Ovary (tissue), 9 donors: ENCODE data around the gene INSR. TPM values are rescaled to one million over a fixed set of nuclear protein-coding genes. Genes with fewer than 3 reads are reported as not detected.

Experiments used
- DNase-seq, 5 donors: peaks; one replicate each; pipeline ENCODE4 v3.0.0-alpha.2; 2019 to 2020
- H3K27ac ChIP-seq, 2 donors: fragments of 200-600 bp; one replicate each; pipeline versions ENCODE4 v1.5.1 to v1.8.0; 2019 to 2022
- H3K27me3 ChIP-seq: fragments of 200-600 bp; one replicate; pipeline ENCODE4 v1.8.0; 2022
- H3K36me3 ChIP-seq: fragments of 200-600 bp; sonication (generic); one replicate; pipeline ENCODE4 v1.5.1; 2019
- H3K4me1 ChIP-seq: one replicate; pipeline ENCODE4 v1.8.1; 2013; ENCODE audit warnings: mild to moderate bottlenecking, moderate library complexity; ENCODE audit not compliant: insufficient read depth
- H3K4me3 ChIP-seq: fragments of 200-600 bp; sonication (generic); one replicate; pipeline ENCODE4 v1.5.1; 2017
- H3K9me3 ChIP-seq, 2 donors: fragments of 200-600 bp in 1 of 2; sonication (generic) in 1 of 2; one replicate each; pipeline versions ENCODE4 v1.5.1 to v1.8.1; 2013 to 2019; ENCODE audit warnings: mild to moderate bottlenecking in 1 of 2, moderate library complexity in 1 of 2
- CTCF ChIP-seq, 3 donors: fragments of 450-650 bp in 2 of 3; fragments of 200-600 bp in 1 of 3; IDR thresholded peaks; one replicate each; pipeline versions ENCODE4 v1.5.1 to v1.8.0; 2016 to 2022; ENCODE audit warnings: antibody characterized with exemption in 3 of 3, mild to moderate bottlenecking in 1 of 3
- EP300 ChIP-seq: sonication (generic); formaldehyde crosslinking; IDR thresholded peaks from one replicate; pipeline ENCODE4 v1.6.1; 2017; ENCODE audit warnings: antibody characterized with exemption
- POLR2A ChIP-seq: fragments of 450-650 bp; IDR thresholded peaks from one replicate; pipeline ENCODE4 v1.6.1; 2017; ENCODE audit warnings: antibody characterized with exemption, mild to moderate bottlenecking, moderate library complexity
- WGBS, 3 donors: extraction: QIAGEN DNeasy Blood & Tissue Kit in 1 of 3; methylation state at CpG; one replicate each; pipeline versions ENCODE4 v1.1.5 to v1.1.7; 2013 to 2017; 5-methylcytosine and 5-hydroxymethylcytosine counted together
- intact Hi-C, 4 donors: fragments of 100-400 bp; cut with DNase I; formaldehyde crosslinking; loops; one replicate each; pipeline versions ENCODE4 v1.11.0 to v1.15.1; 2022 to 2023
- polyA plus RNA-seq, 2 donors: library from polyadenylated mRNA; stranded (reverse); fragments of 200-250 nt in 1 of 2; fragments of 350-450 nt in 1 of 2; fragmentation: Illumina TruSeq in 1 of 2; extraction: RNeasy Lipid Tissue Mini Kit (QIAGEN cat#74804) in 1 of 2; gene quantifications; one replicate each; pipeline ENCODE4 v1.2.3, GENCODE V29; 2013 to 2014
- total RNA-seq, 7 donors: library from RNA; depleted of rRNA in 2 of 7; stranded (reverse); fragments of >200 nt in 2 of 7; fragmentation: NEBNext Ultra II Directional in 3 of 7; extraction: Animal tissue kit (Norgen Biotek cat#: 25700) in 3 of 7; gene quantifications; one replicate each; pipeline versions ENCODE4 v1.1.0 to v1.2.4, GENCODE V29; 2016 to 2023
- donor health status: DM: no; HTN: no; CAD: no; lungs with moderate emphysema.
- donor health status: DM: no; HTN: no; CAD: no.
- donor health status: Bipolar disorder and iron deficiency.
- donor health status: DM: yes; HTN: yes; CAD: no.
- donor health status: DM: no; HTN: no; CAD: no.
- donor health status: DM: yes; HTN: yes; CAD: no.

The INSR gene
- total and polyA plus RNA-seq, 9 donors = 30.2 to 203 (median 93.3) TPM

- Histone ChIP-seq H3K36me3 (no peaks in the 10 kb centered on the region), H3K27me3 (no peaks in the 10 kb centered on the region), H3K27ac (no peak overlapping the region), H3K9me3 (no peaks in the 10 kb centered on the region), H3K4me3 (no peak overlapping the region), H3K4me1 (peaks cover 3% of the 10 kb centered on the region)
- TF ChIP-seq CTCF (IDR thresholded peaks at IDR 0.05) (no peak), POLR2A (no peak), EP300 (no peak)
- no peak for DNase-seq
- intact Hi-C loops = no loop called here
- 86 to 89% (median 89%) methylated on average over 12 of the region's 12 CpGs for WGBS, 3 donors
Observed at GRCh38 chr19:7337380-7338194, 43.4 kb upstream of the INSR start.

GRCh38 chr19:7336321-7336973 lies 42.2 kb upstream of the INSR start:
- Histone ChIP-seq H3K27ac (no peak overlapping the region), H3K4me3 (no peak overlapping the region), H3K4me1 (peaks cover 3% of the 10 kb centered on the region), H3K36me3 (no peaks in the 10 kb centered on the region), H3K27me3 (no peaks in the 10 kb centered on the region), H3K9me3 (no peaks in the 10 kb centered on the region)
- intact Hi-C loops = no loop called here
- WGBS, 3 donors = 83 to 94% (median 85%) methylated on average over 9 of the region's 9 CpGs
- TF ChIP-seq EP300 (no peak), POLR2A (no peak), CTCF (IDR thresholded peaks at IDR 0.05) (no peak)
- DNase-seq = peak in 1 of 5 donors; percentile 30

- Histone ChIP-seq H3K4me3 (no peak overlapping the region), H3K27ac (no peak overlapping the region), H3K4me1 (no peaks in the 10 kb centered on the region), H3K36me3 (no peaks in the 10 kb centered on the region), H3K9me3 (no peaks in the 10 kb centered on the region), H3K27me3 (no peaks in the 10 kb centered on the region)
- DNase-seq = peak in 2 of 5 donors; percentile 2 to 39
- 44 to 49% (median 48%) methylated on average over 17 of the region's 17 CpGs for whole genome bisulfite sequencing, 3 donors
- TF ChIP-seq EP300 (no peak), CTCF (IDR thresholded peaks at IDR 0.05) (no peak), POLR2A (no peak)
- intact Hi-C loops = loop anchor here in 1 of 4 donors (2.0 kb wide), 1 partner anchor 227 kb away; no protein-coding TSS in a partner anchor
Observed at GRCh38 chr19:7333198-7334118, 39.2 kb upstream of the INSR start.

- H3K4me1 ChIP-seq = no peaks in the 10 kb centered on the region
- intact Hi-C loops = no loop called here
- TF ChIP-seq POLR2A = no peak
- no peak for TF ChIP-seq CTCF (IDR thresholded peaks at IDR 0.05)
- no peak for TF ChIP-seq EP300
- no peaks in the 10 kb centered on the region for H3K9me3 ChIP-seq
- H3K27me3 ChIP-seq = no peaks in the 10 kb centered on the region
- 89 to 93% (median 91%) methylated on average over 4 of the region's 4 CpGs for WGBS, 3 donors
- no peaks in the 10 kb centered on the region for H3K36me3 ChIP-seq
- DNase-seq = no peak
- no peak overlapping the region for H3K27ac ChIP-seq
- no peak overlapping the region for H3K4me3 ChIP-seq
Observed at GRCh38 chr19:7331446-7331845, 37.2 kb upstream of the INSR start.
